HG02852 (cell line): ENCODE data around the gene RNGTT.
A peak's percentile ranks its signal among the peaks of the same experiment; 100 is the strongest.

ENCODE experiments used
- ATAC-seq: cut with Tn5 transposase; IDR thresholded peaks from one replicate; pipeline ENCODE4 v1.9.1; 2021; ENCODE audit warnings: mild to moderate bottlenecking, moderate library complexity; ENCODE audit not compliant: unreplicated experiment

RNGTT gene

GRCh38 chr6:88623531-88623930 is 339.9 kb downstream of the RNGTT start:
- ATAC-seq = no peak

GRCh38 chr6:88619951-88620350 is 343.5 kb downstream of the RNGTT start:
- no peak for ATAC-seq

GRCh38 chr6:88616380-88616779 is 347.0 kb downstream of the RNGTT start:
- ATAC-seq = peak; percentile 61

GRCh38 chr6:88614316-88614877 is 349.0 kb downstream of the RNGTT start:
- ATAC-seq = no peak

GRCh38 chr6:88612631-88613030 is 350.8 kb downstream of the RNGTT start:
- no peak for ATAC-seq

- ATAC-seq = no peak
These were observed 351.7 kb downstream of the RNGTT start for GRCh38 chr6:88611721-88612120.

- ATAC-seq = no peak
These were observed 353.4 kb downstream of the RNGTT start for GRCh38 chr6:88609983-88610382.

GRCh38 chr6:88605271-88605670 is 358.1 kb downstream of the RNGTT start:
- no peak for ATAC-seq

- no peak for ATAC-seq
These were observed 363.8 kb downstream of the RNGTT start for GRCh38 chr6:88599571-88599970.

- no peak for ATAC-seq
These were observed 366.6 kb downstream of the RNGTT start for GRCh38 chr6:88596801-88597200.

- peak; percentile 40 for ATAC-seq
These were observed 374.5 kb downstream of the RNGTT start for GRCh38 chr6:88588938-88589337.

- no peak for ATAC-seq
These were observed 376.3 kb downstream of the RNGTT start for GRCh38 chr6:88587150-88587520.

- ATAC-seq = no peak
These were observed 376.9 kb downstream of the RNGTT start for GRCh38 chr6:88586371-88587149.

GRCh38 chr6:88585276-88585692 is 378.1 kb downstream of the RNGTT start:
- ATAC-seq = no peak

- ATAC-seq = no peak
These were observed 378.7 kb downstream of the RNGTT start for GRCh38 chr6:88584581-88585275.

GRCh38 chr6:88577461-88577860 is 386.0 kb downstream of the RNGTT start:
- no peak for ATAC-seq

- ATAC-seq = no peak
These were observed 387.9 kb downstream of the RNGTT start for GRCh38 chr6:88575536-88575935.

- ATAC-seq = no peak
These were observed 388.8 kb downstream of the RNGTT start for GRCh38 chr6:88574651-88575050.

GRCh38 chr6:88574031-88574430 is 389.4 kb downstream of the RNGTT start:
- ATAC-seq = no peak

- no peak for ATAC-seq
These were observed 389.9 kb downstream of the RNGTT start for GRCh38 chr6:88573561-88573960.

GRCh38 chr6:88572449-88573139 is 390.8 kb downstream of the RNGTT start:
- no peak for ATAC-seq
